Measurements from ENCODE around the gene SLC4A1.
A peak's percentile ranks its signal among the peaks of the same experiment; 100 is the strongest.

The SLC4A1 gene

GRCh38 chr17:44267818-44268490, at the start of gene SLC4A1:
Gene SLC4A1 (minus strand): TSS chr17:44268135. CDS start chr17:44262866, 5,269 bp downstream.
- H3K4me3 ChIP-seq (replicated peaks; ENCODE audit: low read depth, low read length): no peak within 1 kb of the TSS
- DNase-seq (ENCODE audit: low read depth): no peak
- no peak for TF ChIP-seq CTCF (IDR thresholded peaks at IDR 0.05; ENCODE audit: low read length, missing control alignments)

DNA sequence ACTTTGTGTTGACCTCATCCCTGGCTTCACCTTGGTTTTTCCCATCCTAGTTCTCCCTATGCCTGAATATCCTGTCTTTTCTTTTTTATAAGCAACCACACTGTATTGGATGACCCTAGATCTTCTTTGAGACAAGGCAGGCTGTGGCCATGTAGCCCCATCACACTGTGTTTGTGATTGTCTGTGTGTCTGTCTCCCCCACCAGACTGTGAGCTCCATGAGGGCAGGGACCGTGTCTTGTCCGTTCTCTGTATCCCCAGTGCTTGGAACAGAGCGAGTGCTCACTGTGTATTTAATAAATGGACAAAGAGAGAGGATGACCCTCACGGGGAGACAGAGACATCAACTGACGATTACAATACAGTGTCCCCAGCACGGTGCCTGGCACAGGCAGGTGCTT, 49.6 kb upstream of the SLC4A1 start:
- TF ChIP-seq CTCF (IDR thresholded peaks at IDR 0.05; ENCODE audit: low read length, missing control alignments): no peak
- no peak overlapping the region for H3K4me3 ChIP-seq (replicated peaks; ENCODE audit: low read depth, low read length)
- DNase-seq (ENCODE audit: low read depth): no peak

DNA sequence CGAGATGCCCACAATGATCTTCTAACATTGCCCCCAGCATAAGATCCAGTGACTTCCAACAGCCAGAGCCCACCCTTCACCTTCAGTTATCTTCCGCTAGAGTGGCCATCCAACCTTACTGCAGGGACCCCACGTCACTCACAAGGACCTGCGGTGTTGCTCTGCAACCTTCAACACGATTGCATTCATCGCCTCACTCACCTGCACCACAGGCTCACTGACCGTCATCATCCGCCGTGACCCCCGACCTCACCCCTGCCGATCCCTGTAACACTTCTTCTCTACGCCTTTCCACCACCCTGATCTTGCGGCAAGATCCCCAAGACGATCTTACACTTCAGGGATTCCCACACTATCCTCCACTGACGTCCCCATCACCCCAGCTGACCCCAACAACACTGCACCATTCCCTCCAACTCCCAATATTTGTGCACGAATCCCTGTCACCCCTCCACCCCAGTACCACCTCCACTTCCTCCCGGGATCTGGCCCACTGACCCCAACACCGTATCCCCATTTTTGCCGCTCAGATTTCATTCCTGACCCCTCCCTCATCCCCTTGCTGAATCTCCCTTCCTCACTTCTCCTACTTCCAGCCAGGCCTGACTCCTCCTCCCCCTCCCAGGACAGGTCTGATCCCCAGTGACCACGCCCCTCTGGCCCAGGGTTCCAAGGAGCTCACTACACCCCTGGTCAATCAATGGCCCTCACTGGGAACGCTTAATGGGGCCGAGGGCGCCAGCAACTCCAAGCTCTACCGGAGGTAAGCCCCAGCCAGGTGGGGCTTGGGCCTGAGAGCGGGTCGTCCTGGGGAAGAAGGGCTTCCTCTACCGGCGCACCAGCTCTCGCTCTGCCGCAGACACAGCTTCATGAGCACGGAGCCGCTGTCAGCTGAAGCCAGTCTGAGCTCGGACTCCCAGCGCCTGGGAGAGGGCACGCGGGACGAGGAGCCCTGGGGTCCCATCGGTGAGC, 48.1 kb upstream of the SLC4A1 start:
- no peak for TF ChIP-seq CTCF (IDR thresholded peaks at IDR 0.05; ENCODE audit: low read length, missing control alignments)
- H3K4me3 ChIP-seq (replicated peaks; ENCODE audit: low read depth, low read length): no peak overlapping the region
- DNase-seq (ENCODE audit: low read depth): no peak

- DNase-seq (ENCODE audit: low read depth): peak; percentile 31
- peak overlapping the region; percentile 27 for H3K4me3 ChIP-seq (replicated peaks; ENCODE audit: low read depth, low read length)
- no peak for TF ChIP-seq CTCF (IDR thresholded peaks at IDR 0.05; ENCODE audit: low read length, missing control alignments)
These were observed 47.1 kb upstream of the SLC4A1 start for GRCh38 chr17:44314869-44315661.

DNA sequence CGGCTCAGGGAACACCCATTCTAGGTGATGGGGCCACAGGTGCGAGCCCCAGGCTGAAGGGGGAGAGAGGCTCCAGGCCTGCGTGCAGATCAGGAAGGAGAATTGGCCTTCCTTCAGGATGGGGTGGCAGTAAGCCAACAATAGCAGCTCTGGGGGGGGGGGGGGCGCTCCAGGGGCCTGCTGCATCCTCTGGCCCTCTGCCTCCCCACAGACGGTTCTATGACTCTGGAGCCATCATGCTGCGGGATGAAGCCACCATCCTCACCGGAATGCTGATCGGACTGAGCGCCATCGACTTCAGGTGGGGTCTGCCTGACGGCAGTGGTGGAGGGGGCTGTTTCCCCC, 46.6 kb upstream of the SLC4A1 start:
- DNase-seq (ENCODE audit: low read depth): no peak
- H3K4me3 ChIP-seq (replicated peaks; ENCODE audit: low read depth, low read length): no peak overlapping the region
- TF ChIP-seq CTCF (IDR thresholded peaks at IDR 0.05; ENCODE audit: low read length, missing control alignments): no peak

DNA sequence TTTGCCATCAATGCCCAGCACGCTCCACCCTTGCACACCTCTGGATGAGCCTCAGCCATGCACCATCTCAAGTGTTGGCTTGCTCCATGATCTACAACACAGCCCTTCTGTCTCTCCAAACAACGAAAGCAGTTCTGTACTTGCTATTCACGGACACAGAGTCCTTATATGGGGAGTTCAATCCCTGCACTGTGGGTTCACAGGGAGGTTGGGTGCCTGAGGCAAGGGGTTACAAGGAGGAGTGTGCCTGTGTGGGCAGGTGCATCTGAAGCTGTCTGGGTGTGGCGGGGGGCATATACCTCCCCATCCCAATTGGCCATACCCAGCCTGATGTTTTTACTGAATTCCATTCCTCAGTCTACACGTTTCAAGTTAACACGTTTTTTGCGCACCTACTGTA, 46.1 kb upstream of the SLC4A1 start:
- no peak for DNase-seq (ENCODE audit: low read depth)
- TF ChIP-seq CTCF (IDR thresholded peaks at IDR 0.05; ENCODE audit: low read length, missing control alignments): no peak
- no peak overlapping the region for H3K4me3 ChIP-seq (replicated peaks; ENCODE audit: low read depth, low read length)
